ENCODE data around the gene ALKAL2. TPM values are rescaled to one million over a fixed set of nuclear protein-coding genes. Genes with fewer than 3 reads are reported as not detected.
A peak's percentile ranks its signal among the peaks of the same experiment; 100 is the strongest.

ALKAL2 gene
- total and polyA plus RNA-seq, 2 experiments from 2014 or later = 2.9 to 27.5 TPM

DNA sequence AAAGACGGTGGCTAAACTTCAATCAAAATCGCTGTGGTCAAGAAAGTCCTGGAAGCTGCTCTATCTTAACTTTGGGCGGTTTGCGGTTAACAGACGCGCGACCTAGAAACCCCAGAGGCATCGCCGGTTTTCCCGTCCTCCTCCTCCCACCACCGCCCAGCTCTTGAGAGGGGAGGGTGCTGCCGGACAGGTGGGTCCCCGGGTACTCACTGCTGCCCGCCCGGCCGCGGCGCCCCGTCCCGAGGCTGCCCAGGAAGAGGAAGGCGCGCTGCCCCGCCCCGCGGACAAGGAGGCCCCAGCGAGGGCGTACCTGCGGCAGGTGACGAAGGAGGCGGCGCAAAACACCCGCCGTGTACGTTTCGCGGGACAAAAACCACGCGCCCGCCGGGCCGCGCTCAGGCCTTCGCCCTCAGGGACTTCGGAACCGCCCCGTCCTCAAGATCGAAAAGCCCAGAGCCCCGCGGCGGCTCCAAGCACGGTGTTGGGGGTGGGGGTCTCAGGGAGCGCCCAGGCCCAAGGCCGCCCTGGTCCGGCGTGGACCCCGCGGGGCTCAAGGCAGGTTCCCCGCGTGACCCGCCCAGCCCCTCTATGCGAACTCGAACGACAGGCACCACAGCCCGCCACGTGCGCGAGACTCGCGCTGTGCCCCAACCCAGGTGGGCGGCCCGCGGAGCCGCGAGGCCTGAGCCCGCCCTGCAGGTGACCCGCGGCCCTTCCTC lies 24.0 kb downstream of the ALKAL2 start, which contains the start of gene SH3YL1:
Gene SH3YL1, minus strand, starts transcription at position 259 of the 719 bp plus-strand sequence. Its CDS starts 48 bp downstream, at position 211.
- Histone ChIP-seq H3K79me2 (peaks cover 80% of the 10 kb centered on the region), H3K36me3 (replicated peaks; ENCODE audit: insufficient read depth, low read depth) (no peaks in the 10 kb centered on the region), H3K27ac (peak within 1 kb of the TSS; percentile 99), H2AFZ (peak within 1 kb of the TSS; percentile 90), H3K27me3 (no peaks in the 10 kb centered on the region), H3K9me3 (ENCODE audit: low read depth) (no peaks in the 10 kb centered on the region), H3K4me3 (peak within 1 kb of the TSS; percentile 71), H3K4me2 (peak within 1 kb of the TSS; percentile 97), H4K20me1 (ENCODE audit: insufficient read depth, poor library complexity, severe bottlenecking) (peaks cover 33% of the 10 kb centered on the region), H3K9me2 (replicated peaks; ENCODE audit: insufficient read depth) (no peaks in the 10 kb centered on the region), H3K4me1 (ENCODE audit: insufficient read depth) (peaks cover 27% of the 10 kb centered on the region)
- DNase-seq (ENCODE audit: low spot score) = peak; percentile 89
- under 1% methylated on average over 50 of the region's 77 CpGs for whole genome bisulfite sequencing (ENCODE audit: low lambda C conversion rate, missing lambda C conversion rate)
- TF ChIP-seq, protein P1, sequence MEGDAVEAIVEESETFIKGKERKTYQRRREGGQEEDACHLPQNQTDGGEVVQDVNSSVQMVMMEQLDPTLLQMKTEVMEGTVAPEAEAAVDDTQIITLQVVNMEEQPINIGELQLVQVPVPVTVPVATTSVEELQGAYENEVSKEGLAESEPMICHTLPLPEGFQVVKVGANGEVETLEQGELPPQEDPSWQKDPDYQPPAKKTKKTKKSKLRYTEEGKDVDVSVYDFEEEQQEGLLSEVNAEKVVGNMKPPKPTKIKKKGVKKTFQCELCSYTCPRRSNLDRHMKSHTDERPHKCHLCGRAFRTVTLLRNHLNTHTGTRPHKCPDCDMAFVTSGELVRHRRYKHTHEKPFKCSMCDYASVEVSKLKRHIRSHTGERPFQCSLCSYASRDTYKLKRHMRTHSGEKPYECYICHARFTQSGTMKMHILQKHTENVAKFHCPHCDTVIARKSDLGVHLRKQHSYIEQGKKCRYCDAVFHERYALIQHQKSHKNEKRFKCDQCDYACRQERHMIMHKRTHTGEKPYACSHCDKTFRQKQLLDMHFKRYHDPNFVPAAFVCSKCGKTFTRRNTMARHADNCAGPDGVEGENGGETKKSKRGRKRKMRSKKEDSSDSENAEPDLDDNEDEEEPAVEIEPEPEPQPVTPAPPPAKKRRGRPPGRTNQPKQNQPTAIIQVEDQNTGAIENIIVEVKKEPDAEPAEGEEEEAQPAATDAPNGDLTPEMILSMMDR (IDR thresholded peaks at IDR 0.05; ENCODE audit: poor library complexity) = no peak
- TF ChIP-seq EZH2phosphoT487 (IDR thresholded peaks at IDR 0.05; ENCODE audit: low read depth, severe bottlenecking, unreplicated experiment) (no peak), EZH2 (IDR thresholded peaks at IDR 0.05; ENCODE audit: borderline replicate concordance) (no peak)

DNA sequence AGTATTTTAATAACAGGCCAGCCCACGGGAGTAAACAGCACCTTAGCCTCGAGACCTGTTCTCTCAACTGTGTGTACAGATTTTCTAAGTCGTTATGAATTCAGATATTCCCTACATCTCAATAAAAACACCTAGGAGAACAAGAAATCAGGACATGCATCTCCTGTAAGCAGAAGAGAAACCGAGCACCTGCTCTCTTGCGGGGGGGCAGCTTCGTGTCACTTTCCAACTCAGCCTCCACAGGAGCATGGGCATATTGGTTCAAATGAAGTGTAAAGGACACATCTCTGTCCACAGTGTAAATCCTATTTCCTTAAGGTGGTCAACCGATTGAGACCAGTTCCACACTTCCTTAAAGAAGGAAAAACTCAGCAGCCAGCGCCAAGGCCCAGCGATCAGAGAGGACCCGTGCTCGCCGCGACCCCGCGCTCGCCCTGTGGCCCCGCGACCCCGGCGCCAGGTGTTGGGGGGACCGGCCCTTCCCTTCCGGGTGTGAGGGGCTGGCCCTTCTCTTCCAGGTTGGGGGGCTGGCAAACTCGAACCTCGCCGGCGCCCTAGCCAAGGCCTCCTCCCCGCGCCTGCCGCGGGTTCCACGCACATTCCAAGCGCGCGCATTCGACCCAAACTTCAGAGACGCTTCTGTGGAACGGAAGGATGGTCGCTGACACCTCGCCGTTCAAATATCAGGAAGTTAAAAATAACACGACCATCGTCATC lies 24.7 kb downstream of the ALKAL2 start:
- Histone ChIP-seq H2AFZ (peak overlapping the region; percentile 90), H3K4me1 (ENCODE audit: insufficient read depth) (peaks cover 27% of the 10 kb centered on the region), H3K4me3 (peak overlapping the region; percentile 71), H3K27ac (peak overlapping the region; percentile 99), H3K9me3 (ENCODE audit: low read depth) (no peaks in the 10 kb centered on the region), H3K9me2 (replicated peaks; ENCODE audit: insufficient read depth) (no peaks in the 10 kb centered on the region), H3K27me3 (no peaks in the 10 kb centered on the region), H3K36me3 (replicated peaks; ENCODE audit: insufficient read depth, low read depth) (no peaks in the 10 kb centered on the region), H3K4me2 (peak overlapping the region; percentile 97), H4K20me1 (ENCODE audit: insufficient read depth, poor library complexity, severe bottlenecking) (peaks cover 25% of the 10 kb centered on the region), H3K79me2 (peaks cover 80% of the 10 kb centered on the region)
- no peak for TF ChIP-seq EZH2 (IDR thresholded peaks at IDR 0.05; ENCODE audit: borderline replicate concordance)
- TF ChIP-seq, protein P1 (IDR thresholded peaks at IDR 0.05; ENCODE audit: poor library complexity) = no peak
- TF ChIP-seq EZH2phosphoT487 (IDR thresholded peaks at IDR 0.05; ENCODE audit: low read depth, severe bottlenecking, unreplicated experiment) = no peak
- peak; percentile 34 for DNase-seq (ENCODE audit: low spot score)
- 19% methylated on average over 42 of the region's 42 CpGs for WGBS (ENCODE audit: low lambda C conversion rate, missing lambda C conversion rate)

DNA sequence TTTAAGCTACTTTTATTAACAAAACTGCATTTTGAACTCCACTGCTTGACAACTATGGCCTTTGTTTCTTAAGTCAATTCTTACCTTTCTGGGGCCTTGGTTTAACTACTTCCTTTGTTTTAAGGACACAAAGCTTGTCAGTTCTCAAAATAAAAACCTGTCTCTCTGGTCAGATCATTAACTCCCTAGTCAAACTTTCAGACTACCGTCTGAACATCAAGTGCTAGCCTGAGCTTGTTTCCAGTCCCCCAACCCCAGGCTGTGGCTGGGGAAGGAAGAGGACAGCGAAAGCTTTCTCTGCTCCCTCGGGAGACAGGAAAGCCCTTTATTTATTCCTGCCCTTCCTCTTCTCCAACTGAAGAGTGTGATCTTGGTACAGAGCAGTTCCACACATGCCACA lies 25.8 kb downstream of the ALKAL2 start:
- DNase-seq (ENCODE audit: low spot score) = no peak
- TF ChIP-seq, protein P1 (IDR thresholded peaks at IDR 0.05; ENCODE audit: poor library complexity) = no peak
- no peak for TF ChIP-seq EZH2 (IDR thresholded peaks at IDR 0.05; ENCODE audit: borderline replicate concordance)
- TF ChIP-seq EZH2phosphoT487 (IDR thresholded peaks at IDR 0.05; ENCODE audit: low read depth, severe bottlenecking, unreplicated experiment) = no peak
- Histone ChIP-seq H3K27ac (peak overlapping the region; percentile 99), H3K9me2 (replicated peaks; ENCODE audit: insufficient read depth) (no peaks in the 10 kb centered on the region), H3K36me3 (replicated peaks; ENCODE audit: insufficient read depth, low read depth) (no peaks in the 10 kb centered on the region), H3K79me2 (peaks cover 80% of the 10 kb centered on the region), H3K27me3 (no peaks in the 10 kb centered on the region), H3K4me3 (no peak overlapping the region), H3K4me2 (peak overlapping the region; percentile 97), H4K20me1 (ENCODE audit: insufficient read depth, poor library complexity, severe bottlenecking) (peaks cover 15% of the 10 kb centered on the region), H3K4me1 (ENCODE audit: insufficient read depth) (peaks cover 27% of the 10 kb centered on the region), H3K9me3 (ENCODE audit: low read depth) (no peaks in the 10 kb centered on the region), H2AFZ (no peak overlapping the region)
- WGBS (ENCODE audit: low lambda C conversion rate, missing lambda C conversion rate) = 38% methylated on average over 3 of the region's 3 CpGs
